MV-4-11 (cell line): ENCODE results near the gene PDE4D.

Source experiments
- DNase-seq: peaks from one replicate; lab custom pipeline; 2025; lab: John Stamatoyannopoulos, UW

Gene PDE4D

DNA sequence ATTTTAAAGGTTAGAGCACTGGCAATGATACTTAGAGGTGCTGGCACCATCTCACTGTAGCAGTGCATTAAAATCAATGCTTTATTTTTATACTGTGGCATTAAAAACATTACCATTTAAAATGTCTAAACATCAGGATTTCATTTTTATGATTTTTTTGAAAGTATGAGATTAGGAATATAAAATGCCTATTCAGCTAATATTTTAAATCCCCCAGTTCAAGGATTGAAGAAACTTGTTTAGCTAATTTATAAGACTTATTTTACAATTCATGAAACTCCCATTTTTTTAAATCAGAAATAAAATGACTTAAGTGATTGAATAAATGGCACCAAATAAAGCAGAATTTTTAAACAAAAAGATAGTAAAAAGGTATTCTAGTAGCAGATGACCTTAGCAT, 685.1 kb downstream of the PDE4D start:
- DNase-seq = no peak

DNA sequence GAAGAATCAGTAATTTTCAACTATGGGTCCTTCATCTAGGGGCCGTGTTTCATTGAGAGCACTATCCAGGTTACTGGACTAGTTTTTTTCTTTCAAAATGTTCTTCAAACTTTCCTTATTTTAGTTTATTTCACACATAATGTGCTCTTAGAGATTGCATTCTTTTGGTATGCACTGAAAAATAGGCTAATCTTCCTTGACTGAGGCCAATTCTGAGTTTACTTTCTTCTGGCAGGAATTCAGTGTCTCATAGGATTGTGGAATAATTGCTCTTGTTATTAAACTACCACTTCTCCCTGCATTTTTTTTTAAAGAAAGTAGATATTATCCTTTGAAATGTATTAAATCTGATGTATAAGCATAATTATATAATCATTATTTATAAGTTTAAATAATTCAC, 686.1 kb downstream of the PDE4D start:
- no peak for DNase-seq

DNA sequence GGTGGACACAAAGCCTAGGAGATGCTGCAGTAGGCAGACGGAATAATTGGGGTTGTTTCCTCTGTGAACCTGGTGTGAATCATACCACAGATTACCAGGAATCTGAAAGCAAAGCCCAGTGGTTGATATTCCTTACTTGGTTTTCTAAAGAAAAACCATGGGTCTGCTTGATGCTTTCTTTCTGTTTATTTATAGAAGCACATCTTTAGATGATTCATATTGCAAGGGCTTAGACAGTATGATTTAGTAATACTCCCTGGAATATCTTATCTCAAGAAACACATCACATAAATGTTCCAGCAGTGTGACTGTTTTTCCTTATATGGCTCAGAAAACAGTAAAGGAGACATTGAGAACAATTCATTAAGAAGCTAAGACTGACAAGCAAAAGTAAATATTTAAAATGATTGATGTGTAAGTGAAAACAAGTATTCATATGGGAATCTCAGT, 687.4 kb downstream of the PDE4D start:
- DNase-seq = no peak

DNA sequence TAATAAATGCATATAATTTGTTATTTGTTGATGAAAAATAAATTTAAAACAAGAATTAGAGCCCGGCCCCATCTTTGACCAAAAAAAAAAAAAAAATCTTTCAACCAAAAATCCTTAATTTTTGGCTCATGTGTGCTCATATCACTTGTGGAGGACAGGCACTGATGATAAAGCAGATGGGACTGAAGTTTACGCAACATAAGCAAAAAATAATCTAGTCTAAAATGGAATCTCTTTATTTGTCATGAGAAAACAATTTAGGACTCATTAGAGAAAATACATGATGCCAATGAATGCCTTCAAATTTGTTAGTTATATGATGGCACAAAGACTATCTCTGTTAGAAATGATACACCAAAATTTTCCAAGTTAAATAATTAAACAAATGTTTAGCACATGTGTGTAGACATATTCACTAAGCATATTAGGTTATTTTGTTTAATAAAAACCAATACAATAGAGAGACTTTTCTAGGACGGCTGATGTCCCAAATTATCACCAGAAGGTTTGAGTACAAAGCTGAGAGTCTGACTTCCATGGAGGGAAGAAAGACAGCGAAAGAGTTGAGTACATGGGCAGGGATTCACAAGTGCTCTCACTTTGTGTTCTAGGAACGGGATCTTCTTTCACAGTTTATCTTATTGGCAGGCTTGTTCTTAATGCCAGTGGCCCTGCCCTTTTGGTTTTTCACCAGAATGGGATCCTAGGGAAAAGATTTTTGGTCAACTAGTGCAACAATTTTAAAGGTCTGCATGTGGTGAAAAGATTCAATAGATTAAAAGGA, 689.2 kb downstream of the PDE4D start:
- DNase-seq = no peak

DNA sequence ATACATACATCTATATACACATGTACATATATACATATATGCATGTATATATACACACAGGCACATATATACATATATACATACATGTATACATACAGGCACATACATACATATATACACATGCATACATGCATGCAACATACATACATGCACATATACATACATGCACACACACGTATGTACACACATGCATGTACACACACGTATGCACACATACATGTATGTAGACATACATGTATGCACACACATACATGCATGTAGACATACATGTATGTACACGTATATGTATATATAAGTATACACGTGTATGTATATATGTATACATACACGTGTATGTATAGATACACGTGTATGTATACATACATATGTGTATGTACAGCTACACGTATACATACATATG, 693.7 kb downstream of the PDE4D start:
- no peak for DNase-seq

DNA sequence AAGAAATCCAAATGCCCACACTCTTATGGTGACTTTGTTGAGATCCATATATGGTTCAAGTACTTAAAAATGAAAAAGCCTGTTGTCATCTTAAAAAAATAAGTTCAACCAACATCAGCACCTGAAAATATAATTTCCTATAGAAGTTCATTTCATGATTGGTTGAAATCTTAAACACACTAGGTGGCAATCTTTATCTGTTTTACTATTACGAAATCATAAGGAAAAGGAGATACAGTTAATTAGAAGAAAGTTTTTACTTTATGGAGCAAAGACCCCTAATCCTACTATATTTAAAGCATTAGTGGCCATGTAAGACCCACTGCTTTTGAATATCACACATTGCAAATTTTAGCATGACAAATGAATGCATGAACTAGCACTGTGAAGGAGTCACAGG, 694.7 kb downstream of the PDE4D start:
- DNase-seq = no peak

DNA sequence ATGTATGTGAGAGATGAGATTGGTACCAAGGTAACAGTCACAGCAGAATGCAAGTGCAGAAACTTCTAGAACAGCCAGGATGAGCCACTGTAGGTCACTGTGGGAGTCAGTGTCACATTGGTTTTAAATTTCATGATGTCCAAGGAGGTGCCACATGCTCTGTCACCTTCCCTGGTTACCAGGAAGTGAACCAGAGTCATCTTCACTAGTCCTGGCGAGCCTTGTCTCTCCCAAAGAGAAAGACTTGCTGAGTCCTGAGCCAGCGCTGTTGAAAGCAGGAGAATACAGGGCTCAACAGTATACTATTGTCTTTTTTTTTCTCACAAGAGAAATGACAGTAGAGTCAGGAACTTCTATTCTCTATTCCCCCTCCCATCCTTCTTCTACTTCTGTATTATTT, 695.2 kb downstream of the PDE4D start:
- DNase-seq = no peak

DNA sequence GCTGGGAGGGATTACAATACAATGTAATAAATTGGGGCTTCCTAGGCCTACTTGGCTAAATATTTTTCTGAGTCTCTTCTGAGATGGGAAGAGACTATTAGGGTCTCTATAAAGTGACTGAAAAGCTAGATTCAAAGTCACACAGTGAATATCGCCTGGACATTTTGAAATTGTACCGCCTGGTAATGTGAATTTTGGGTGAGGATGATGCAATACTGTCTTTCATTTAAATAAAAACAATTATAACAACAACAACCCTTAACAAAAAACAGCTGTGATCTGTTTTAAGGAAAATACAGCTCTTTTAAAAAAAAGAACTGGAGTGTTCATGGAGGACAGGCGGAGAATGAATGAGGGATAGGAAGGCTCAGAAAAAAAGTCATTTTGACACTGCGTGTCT, 695.6 kb downstream of the PDE4D start:
- DNase-seq = no peak

DNA sequence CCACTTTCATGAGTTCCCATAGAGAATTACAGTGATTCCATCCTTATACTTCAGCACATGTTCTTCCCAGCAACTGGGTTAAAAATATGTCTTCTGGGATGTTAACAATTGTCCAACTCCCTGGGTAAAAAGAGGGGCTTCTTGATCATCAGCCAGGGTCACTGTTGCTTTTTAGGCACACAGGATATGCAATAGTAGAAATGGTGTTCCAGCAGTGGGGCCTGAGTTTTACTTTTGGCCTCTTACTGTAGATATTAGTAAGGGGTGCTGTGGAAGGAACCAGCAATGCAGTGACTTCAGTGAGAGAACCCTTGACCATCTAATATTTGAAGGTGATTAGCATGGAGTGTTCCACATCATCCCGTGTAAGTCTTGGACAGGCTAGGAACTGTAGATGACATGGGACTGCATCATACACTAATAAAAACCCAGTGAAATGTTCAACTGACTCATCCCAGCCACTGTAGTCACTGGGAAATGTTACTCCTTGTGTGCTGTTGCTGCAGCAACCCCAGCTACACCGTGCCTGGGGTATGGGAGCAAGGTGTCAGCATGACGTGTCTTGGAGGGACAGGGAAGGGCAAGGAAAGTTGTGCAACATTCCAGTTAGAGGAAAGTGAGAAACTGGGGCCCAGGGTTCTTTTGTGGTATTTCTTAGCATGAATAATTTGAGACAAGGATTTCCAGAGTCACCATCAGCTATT, 699.8 kb downstream of the PDE4D start:
- DNase-seq = no peak

DNA sequence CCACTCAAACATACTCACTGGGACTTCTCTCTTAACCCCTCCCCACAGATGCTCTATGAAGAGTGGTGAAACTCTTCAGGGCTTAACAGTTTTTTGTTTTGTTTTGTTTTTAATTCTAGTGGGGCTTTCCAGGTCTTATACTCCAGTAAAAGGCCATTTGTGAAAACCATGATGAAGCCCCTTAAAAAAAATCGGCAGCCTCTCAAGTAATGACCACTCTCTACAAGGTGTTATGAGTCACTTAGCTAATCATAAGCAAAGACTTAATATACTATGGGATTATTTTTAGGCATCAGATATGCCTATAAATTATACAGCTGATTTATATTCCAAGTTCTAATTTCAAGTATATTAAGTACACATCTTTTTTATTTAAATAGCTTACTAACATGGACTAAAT, 702.8 kb downstream of the PDE4D start:
- no peak for DNase-seq

DNA sequence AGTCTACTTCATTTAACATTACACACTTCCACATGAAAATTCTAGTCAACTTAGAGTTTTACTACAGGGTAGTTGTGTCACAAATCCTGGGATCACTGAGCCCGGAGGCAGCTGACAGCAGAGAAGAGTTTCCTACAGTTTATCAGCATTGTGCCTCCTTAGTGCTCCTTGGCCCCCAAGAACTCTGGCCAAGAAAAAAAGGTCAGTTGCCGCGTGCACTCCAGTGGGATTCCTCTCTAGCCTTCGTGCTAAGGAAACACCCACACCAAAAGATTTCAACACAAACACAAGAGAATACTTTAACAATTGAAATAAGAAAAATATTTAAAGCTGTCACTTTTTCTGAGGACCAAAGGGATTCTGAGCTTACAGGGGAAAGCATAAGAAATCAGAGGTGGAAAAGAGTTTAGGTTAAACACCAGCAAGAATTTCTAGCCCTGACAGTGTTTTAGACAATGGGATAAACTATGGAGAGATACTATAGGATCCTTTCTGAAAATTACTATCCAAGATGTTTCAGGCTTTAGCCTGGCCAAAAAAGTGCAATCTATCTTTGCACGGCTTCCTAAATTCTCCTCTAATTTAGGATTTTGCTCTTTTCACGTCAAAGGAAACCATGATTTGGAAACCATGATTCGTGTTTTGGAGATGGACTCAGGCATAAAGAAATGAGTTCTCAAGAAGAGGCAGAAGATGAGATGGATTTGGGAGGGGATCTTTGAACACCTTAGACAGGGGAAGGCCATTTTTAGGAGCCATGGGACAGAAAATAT, 703.9 kb downstream of the PDE4D start:
- no peak for DNase-seq

DNA sequence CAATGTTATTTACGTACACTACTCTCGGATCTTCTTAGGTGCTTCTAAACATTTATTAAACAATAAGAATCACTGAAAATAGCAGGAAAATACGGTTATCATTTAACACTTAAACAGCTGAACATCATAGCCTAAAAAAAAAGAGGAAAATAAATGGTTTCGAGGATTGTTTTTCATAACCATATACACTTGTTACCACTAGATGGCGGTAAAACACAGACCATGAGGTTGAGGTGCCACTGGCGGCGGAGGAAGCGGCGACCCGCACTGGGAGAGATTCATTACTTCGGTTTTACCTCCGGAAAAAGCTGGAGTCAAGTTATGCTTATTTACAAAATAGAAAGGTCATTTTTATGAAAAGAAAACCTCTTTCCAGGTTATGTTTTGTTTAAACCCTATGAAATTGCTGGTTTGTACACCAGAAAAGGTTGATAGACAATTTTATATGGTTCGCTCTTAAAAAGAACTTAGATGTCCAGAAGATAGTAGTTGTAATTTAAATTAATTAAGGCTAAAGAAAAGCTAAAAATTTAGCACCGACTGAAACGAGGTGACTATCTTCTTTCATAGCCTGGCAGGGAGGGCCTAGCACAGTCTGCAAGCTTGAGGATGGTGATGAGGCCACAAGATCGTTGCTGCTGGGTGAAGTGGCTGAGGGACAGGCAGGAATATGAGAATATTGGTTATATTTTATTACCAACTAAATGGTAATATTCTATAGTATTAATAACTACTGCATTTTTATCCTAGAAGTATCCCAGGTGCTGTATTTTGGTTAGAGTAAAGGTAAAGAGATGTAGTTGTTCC, 704.9 kb downstream of the PDE4D start:
- DNase-seq = peak; percentile 67

DNA sequence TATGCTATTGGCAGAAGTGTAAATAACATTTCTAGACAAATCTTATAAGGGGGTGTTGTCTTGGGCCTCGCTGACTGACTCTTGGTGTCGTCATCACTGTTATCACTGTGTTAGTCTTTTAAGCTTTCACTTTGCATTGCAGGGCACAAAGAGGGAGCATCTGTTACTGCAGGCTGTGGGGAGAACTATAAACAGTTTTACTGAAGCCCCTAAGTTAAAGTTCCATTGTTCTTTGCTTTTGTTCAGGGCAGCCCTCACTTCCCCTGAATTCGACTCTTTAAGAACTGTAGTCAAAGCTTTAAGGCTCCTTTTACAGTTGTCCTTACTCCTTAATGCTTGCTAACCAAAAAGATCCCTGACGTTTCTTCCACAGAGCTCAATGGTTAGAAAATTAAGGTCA, 705.7 kb downstream of the PDE4D start:
- DNase-seq = no peak

DNA sequence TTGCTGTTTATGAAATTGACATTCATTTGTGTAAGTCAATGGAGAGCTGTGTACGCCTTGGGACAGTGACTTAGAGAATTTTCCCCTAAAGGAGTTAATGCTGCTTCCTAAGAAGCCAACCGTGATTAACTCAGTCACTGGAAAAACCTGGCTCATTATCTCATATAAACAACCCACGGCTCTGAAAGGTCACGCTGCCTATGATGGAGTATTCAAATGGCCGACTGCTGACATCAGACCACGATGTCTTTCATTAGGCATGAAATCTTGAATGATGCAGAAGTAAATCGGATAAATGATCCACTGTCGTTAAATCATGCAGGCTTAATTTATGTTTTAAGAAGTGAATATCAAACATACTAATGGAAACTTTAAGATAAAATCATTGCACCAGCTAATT, 706.9 kb downstream of the PDE4D start:
- DNase-seq = no peak

DNA sequence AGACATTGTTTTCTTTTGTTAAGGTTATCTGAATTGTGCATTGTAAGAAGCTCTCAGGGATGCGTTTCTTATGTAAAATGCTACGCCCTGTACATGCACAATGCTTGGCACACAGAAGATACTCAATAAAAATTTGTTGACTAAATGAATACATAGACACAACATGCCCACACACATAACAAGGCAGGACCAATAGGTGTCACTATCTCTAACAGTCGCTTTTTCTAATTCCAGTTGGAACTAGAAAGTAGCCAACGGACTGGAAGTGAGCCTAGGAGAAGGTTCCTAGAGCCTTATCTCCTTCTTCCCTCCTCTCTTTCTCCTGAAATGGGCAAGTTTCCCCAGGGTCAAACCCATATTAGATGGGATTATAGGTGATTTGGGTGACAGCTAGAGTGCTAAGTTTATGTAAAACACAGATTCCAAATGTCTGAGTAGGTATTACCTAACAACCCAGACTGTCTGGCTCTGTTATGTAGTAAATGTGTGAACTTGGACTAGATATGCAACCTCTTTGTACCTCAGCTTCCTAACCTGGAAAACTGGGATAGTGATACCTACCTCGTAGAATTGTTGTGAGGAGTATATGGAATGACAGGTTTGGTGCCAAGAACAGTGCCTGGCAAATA, 707.7 kb downstream of the PDE4D start:
- DNase-seq = no peak

DNA sequence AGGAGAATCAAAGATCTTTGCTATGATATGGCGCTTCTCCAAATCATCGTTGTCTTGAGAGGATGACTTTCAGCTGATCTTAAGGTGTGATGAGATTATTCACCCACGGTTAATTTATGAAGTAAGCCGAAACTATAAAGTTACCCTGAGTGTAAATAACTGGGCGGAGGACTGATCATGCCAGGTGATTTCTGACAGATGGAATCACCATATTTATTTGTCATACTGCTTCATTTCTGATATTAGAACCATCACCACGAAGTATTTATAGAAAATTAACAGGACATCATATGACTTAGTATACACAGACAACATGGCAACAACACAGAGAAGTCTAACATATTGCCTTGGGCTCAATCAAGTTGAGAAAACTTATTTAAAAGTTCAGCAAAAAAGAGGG, 708.8 kb downstream of the PDE4D start:
- DNase-seq = no peak

DNA sequence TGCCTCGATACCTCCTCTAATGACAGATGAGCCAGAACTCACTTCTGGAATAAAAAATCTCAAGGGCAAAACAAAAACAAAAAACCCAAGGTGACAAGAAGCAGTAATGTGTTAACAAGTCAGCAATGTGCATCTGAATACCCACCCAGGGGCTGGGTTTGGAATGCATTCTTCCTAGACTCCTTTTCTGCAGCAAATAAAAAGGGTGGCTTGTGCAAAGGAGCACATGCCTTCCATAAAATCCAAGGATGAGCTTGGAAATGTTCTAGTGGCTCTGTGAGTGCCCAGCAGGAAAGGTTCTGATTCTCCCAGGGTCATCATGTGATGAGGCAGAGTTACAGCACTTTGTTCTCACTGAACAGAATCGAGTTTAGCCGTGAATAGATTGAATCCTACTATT, 710.8 kb downstream of the PDE4D start:
- no peak for DNase-seq

DNA sequence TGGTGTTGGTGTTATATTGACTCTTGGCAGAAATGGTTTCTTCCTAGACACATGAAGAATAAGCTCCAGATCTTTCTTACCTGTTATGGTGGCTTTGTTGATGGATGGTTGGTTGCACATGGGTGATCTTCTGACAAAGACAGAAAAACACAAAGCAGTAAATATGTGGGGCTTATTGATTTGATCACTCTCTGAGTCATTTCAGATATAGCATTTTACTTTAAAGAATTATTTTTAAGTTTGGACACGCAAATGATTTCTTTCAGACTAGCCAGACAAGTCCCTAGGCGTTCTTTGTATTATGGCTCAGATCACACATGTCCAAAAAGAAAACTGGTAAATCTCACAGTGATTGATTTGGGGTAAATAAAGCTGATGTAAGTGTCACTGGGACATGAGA, 713.0 kb downstream of the PDE4D start:
- DNase-seq = no peak

DNA sequence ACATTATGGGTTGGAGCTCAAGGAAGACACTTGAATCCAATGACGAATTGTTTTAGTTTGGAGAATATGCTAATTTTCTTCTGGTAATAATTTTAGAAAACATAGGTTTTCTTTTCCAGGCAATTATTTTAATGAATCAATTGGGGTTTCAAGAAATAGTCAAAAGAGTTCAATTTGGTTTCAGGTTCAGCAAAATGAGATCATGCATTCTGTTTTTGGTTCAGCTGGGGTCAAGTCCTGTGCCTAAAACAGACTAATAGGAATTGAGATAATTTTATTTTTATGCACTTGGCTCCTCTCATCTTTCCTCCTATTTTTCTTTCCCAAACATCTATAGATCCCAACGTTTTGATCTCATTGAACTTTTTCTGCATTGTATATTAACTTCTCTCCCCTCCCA, 713.8 kb downstream of the PDE4D start:
- DNase-seq = no peak

DNA sequence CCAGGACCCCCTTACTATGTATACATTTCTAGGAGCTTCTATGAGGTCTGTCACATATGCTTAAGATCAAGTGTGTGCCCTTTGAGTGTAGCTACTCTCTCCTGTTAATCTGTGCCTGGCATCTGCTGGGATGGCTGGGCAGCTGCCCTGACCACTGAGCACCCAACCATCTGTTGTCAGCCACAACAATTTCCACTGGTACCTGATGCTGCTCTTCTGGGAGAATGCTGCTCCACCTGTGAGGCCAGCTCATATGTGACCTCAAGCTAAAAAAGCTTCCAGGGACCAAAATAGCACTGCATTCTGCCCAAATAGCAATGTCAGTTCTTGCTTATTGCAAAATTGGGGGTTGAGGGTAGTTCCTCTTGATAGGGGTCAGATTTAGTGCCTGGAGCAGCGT, 715.0 kb downstream of the PDE4D start:
- DNase-seq = no peak

DNA sequence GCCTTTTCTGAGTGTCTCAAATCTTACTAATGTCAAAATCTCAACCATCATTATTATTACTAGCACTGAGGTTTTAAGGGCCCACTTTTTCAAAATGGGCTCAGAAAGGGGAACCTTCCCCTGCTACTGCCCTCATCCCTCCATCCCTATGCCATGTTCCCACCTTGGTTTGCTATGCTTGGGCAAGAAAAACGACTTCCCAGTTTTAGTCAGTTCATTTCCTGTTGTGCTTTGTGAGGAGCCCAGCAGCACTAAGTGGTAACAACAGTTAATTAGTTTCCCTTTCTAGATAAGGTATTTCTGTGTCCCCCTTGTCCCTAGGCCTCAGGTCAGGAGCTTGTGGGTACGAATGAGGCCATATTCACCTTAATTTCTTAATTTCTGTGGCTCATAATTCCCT, 715.5 kb downstream of the PDE4D start:
- DNase-seq = peak; percentile 0

DNA sequence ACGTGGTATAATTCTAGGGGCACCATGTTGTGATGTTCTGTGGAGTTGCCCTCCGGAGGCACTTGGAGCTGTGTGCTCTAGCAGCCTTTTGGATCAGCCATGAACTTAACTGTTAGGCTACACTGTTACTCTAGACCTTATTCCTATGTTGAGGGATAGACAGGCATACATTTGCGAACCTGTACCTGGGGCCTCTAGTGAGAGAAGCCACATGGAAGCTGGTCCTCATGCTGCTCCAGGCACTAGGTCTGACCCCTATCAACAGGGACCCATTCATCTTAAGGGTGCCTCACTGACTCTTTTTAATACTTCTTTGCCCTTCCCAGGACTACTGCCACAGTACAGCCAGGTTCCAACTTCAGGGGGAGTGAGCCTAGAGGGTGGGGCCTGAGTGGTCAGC, 715.9 kb downstream of the PDE4D start:
- no peak for DNase-seq
